GM12878 (cell line): ENCODE results near the gene F7. TPM values are rescaled to one million over a fixed set of nuclear protein-coding genes. Genes with fewer than 3 reads are reported as not detected.

Experiments
- ATAC-seq: fragments of 200-7000 bp; cut with Tn5 transposase; 3 replicates; pipeline ENCODE4 v1.9.1; 2020; ENCODE audit warnings: mild to moderate bottlenecking, moderate library complexity
- BruUV-seq: library from RNA; stranded (reverse); fragments of 400-500 nt; replicated peaks from 2 replicates; lab custom pipeline; 2021; lab: Mats Ljungman, UMichigan
- CTCF ChIA-PET: fragments of 300-600 bp; sonication (Branson Sonifier 250); formaldehyde crosslinking; extraction: SDS; loops from one replicate; lab custom pipeline; 2021; ENCODE audit warnings: inconsistent platforms; lab: Yijun Ruan, JAX
- POLR2A ChIA-PET: fragments of 350-600 bp; formaldehyde crosslinking; extraction: SDS; loops from one replicate; lab custom pipeline; 2021; ENCODE audit warnings: inconsistent platforms; lab: Charles Lee
- RAD21 ChIA-PET: fragments of 300-600 bp; sonication (Branson Sonifier 250); formaldehyde crosslinking; loops from one replicate; lab custom pipeline; 2023; ENCODE audit warnings: antibody characterized with exemption; ENCODE audit not compliant: unreplicated experiment; lab: Charles Lee
- SMC1A ChIA-PET: fragments of 300-600 bp; sonication (Branson Sonifier 250); formaldehyde crosslinking; loops from one replicate; lab custom pipeline; 2023; ENCODE audit not compliant: unreplicated experiment, uncharacterized antibody; lab: Charles Lee
- DNase-seq: peaks from one replicate; pipeline ENCODE4 v3.0.0-alpha.2; 2011; ENCODE audit warnings: low read depth, low spot score
- FAIRE-seq: peaks from 3 replicates; lab custom pipeline; 2011; peaks lifted over from hg19 to GRCh38; lab: Jason Lieb, UNC
- H2AFZ ChIP-seq: 2 replicates; pipeline ENCODE4 v1.6.0; 2011; ENCODE audit warnings: low read depth, low read length, control low read depth; ENCODE audit not compliant: control insufficient read depth
- H3K27ac ChIP-seq: 2 replicates; pipeline ENCODE4 v1.5.1; 2011; ENCODE audit warnings: control low read depth; ENCODE audit not compliant: control insufficient read depth, insufficient read depth
- H3K27me3 ChIP-seq, 2 experiments: replicated peaks in 1 of 2; 2 replicates each; pipeline versions ENCODE4 v1.6.0 to v1.6.1; 2011; ENCODE audit warnings: low read length in 1 of 2; ENCODE audit not compliant: control insufficient read depth in 2 of 2, insufficient read depth in 2 of 2
- H3K36me3 ChIP-seq, 2 experiments: 2 replicates each; pipeline ENCODE4 v1.5.1; 2011; ENCODE audit warnings: low read length in 1 of 2; ENCODE audit not compliant: control insufficient read depth in 2 of 2, insufficient read depth in 2 of 2
- H3K4me1 ChIP-seq: 2 replicates; pipeline ENCODE4 v1.6.1; 2011; ENCODE audit warnings: mild to moderate bottlenecking, low read length, moderate library complexity, mixed read lengths; ENCODE audit not compliant: control insufficient read depth, insufficient read depth
- H3K4me2 ChIP-seq: 2 replicates; pipeline ENCODE4 v1.6.0; 2011; ENCODE audit warnings: control low read depth; ENCODE audit not compliant: control insufficient read depth, insufficient read depth
- H3K4me3 ChIP-seq: fragments of 200-600 bp; sonication (generic); 2 replicates; pipeline ENCODE4 v1.5.1; 2016
- H3K79me2 ChIP-seq: 2 replicates; pipeline ENCODE4 v1.6.0; 2011; ENCODE audit warnings: low read length; ENCODE audit not compliant: control insufficient read depth, insufficient read depth
- H3K9ac ChIP-seq: 2 replicates; pipeline ENCODE4 v1.8.0; 2011; ENCODE audit warnings: low read length, control low read depth, mixed read lengths; ENCODE audit not compliant: control insufficient read depth, insufficient read depth
- H3K9me3 ChIP-seq: replicated peaks from 3 replicates; pipeline ENCODE4 v1.5.1; 2011; ENCODE audit warnings: mild to moderate bottlenecking, low read length; ENCODE audit not compliant: control insufficient read depth, insufficient read depth
- H4K20me1 ChIP-seq: 2 replicates; pipeline ENCODE4 v1.6.0; 2011; ENCODE audit not compliant: control insufficient read depth, insufficient read depth
- ATF2 ChIP-seq: IDR thresholded peaks from 2 replicates; pipeline ENCODE4 v1.6.1; 2012; ENCODE audit warnings: low read length, inconsistent platforms
- DPF2 ChIP-seq: fragments of 450-650 bp; IDR thresholded peaks from 2 replicates; pipeline ENCODE4 v1.6.1; 2017; ENCODE audit warnings: mild to moderate bottlenecking
- EP300 ChIP-seq, 2 experiments: fragments of 150-350 bp in 1 of 2; IDR thresholded peaks; 2 replicates each; pipeline ENCODE4 v1.6.1; 2011 to 2012; ENCODE audit warnings: low read depth in 2 of 2, low read length in 2 of 2, borderline replicate concordance in 1 of 2, improper control_type of control experiment in 1 of 2, inconsistent platforms in 1 of 2; ENCODE audit not compliant: control insufficient read depth in 1 of 2
- FOXM1 ChIP-seq: IDR thresholded peaks from 2 replicates; pipeline ENCODE4 v1.6.1; 2012; ENCODE audit warnings: low read depth, mild to moderate bottlenecking, inconsistent platforms, low read length, moderate library complexity
- HSF1 ChIP-seq: fragments of 150-350 bp; IDR thresholded peaks from 2 replicates; pipeline ENCODE4 v1.6.1; 2014; ENCODE audit warnings: mild to moderate bottlenecking, low read depth, low read length
- IKZF1 ChIP-seq: fragments of 450-650 bp; conservative IDR thresholded peaks from 2 replicates; pipeline ENCODE4 v1.6.1; 2017; ENCODE audit warnings: antibody characterized with exemption, mild to moderate bottlenecking
- MEF2A ChIP-seq: IDR thresholded peaks from 2 replicates; pipeline ENCODE4 v1.6.1; 2011; ENCODE audit warnings: low read depth, mild to moderate bottlenecking, low read length, moderate library complexity; ENCODE audit not compliant: insufficient read depth
- MYC ChIP-seq: IDR thresholded peaks from 2 replicates; pipeline ENCODE4 v1.6.1; 2011; ENCODE audit warnings: mild to moderate bottlenecking, low read length, moderate library complexity, inconsistent platforms; ENCODE audit not compliant: insufficient read depth, insufficient replicate concordance, insufficient read length, severe bottlenecking
- NR2F1 ChIP-seq: fragments of 450-650 bp; conservative IDR thresholded peaks from 2 replicates; pipeline ENCODE4 v1.6.1; 2017; ENCODE audit warnings: mild to moderate bottlenecking
- POLR2AphosphoS5 ChIP-seq: IDR thresholded peaks from 2 replicates; pipeline ENCODE4 v1.6.1; 2011; ENCODE audit warnings: mild to moderate bottlenecking, low read length, inconsistent platforms
- RAD21 ChIP-seq: IDR thresholded peaks from 2 replicates; pipeline ENCODE4 v1.6.1; 2011; ENCODE audit warnings: mild to moderate bottlenecking, low read depth, low read length, moderate library complexity; ENCODE audit not compliant: insufficient read depth
- SKIL ChIP-seq: fragments of 450-650 bp; IDR thresholded peaks from 2 replicates; pipeline ENCODE4 v1.6.1; 2017; ENCODE audit warnings: mild to moderate bottlenecking, low read depth, inconsistent platforms; ENCODE audit not compliant: poor library complexity, severe bottlenecking
- SMAD5 ChIP-seq: IDR thresholded peaks from 2 replicates; pipeline ENCODE4 v1.6.1; 2016; ENCODE audit warnings: antibody characterized with exemption, low read depth
- ZBTB33 ChIP-seq: fragments of 450-650 bp; IDR thresholded peaks from 2 replicates; pipeline ENCODE4 v1.6.1; 2017; ENCODE audit warnings: mild to moderate bottlenecking
- ZNF274 ChIP-seq: IDR thresholded peaks from one replicate; pipeline ENCODE4 v1.8.0; 2011; ENCODE audit not compliant: insufficient read length, insufficient read depth
- ZNF384 ChIP-seq: IDR thresholded peaks from 2 replicates; pipeline ENCODE4 v1.6.1; 2012; ENCODE audit warnings: low read depth, mild to moderate bottlenecking, low read length, improper control_type of control experiment, borderline replicate concordance
- WGBS: methylation state at CpG from one replicate; pipeline ENCODE4 v1.1.6; 2016; ENCODE audit warnings: low lambda C conversion rate; ENCODE audit not compliant: insufficient replicate concordance, insufficient coverage; ENCODE audit errors: missing lambda C conversion rate; 5-methylcytosine and 5-hydroxymethylcytosine counted together
- in situ Hi-C: fragments of 300-500 bp; cut with MboI; formaldehyde crosslinking; loops from 9 replicates; pipeline ENCODE4 v1.14.3; 2018; ENCODE audit warnings: mixed read lengths
- intact Hi-C: fragments of 100-400 bp; cut with micrococcal nuclease; formaldehyde crosslinking; loops from one replicate; pipeline ENCODE4 v1.14.2; 2022; ENCODE audit not compliant: unreplicated experiment
- polyA plus RNA-seq, 11 experiments: library from polyadenylated mRNA; depleted of rRNA in 4 of 11; unstranded in 6 of 11; stranded (reverse) in 5 of 11; fragments of >200 nt; fragmentation: Nextera tagmentation in 4 of 11; fragmentation: Illumina TruSeq in 1 of 11; extraction: Ambion mirVana in 4 of 11; extraction: Trizol in 1 of 11; gene quantifications; 1 replicate in 1 of 11; 2 replicates in 10 of 11; pipeline versions ENCODE4 v1.2.1 to v1.2.3, GENCODE V29; 2011 to 2016; ENCODE audit warnings: inconsistent platforms in 2 of 11, missing spikeins in 2 of 11, low read depth in 1 of 11
- total RNA-seq, 4 experiments: library from RNA; depleted of rRNA in 3 of 4; stranded (reverse); fragments of >200 nt in 3 of 4; fragmentation: Illumina TruSeq in 1 of 4; extraction: Trizol in 1 of 4; gene quantifications; 2 replicates each; pipeline versions ENCODE4 v1.2.1 to v1.2.3, GENCODE V29; 2013 to 2021

The F7 gene
- total and polyA plus RNA-seq, 10 of the 15 experiments (the other 5 are each of a cell fraction or from before 2014, with no cell fraction given), result not detected

GRCh38 chr13:113077953-113078901, 27.4 kb upstream of the F7 start:
- H4K20me1 ChIP-seq, result no peaks in the 10 kb centered on the region
- no peak for DNase-seq
- no peaks in the 10 kb centered on the region for H3K36me3 ChIP-seq
- no peaks in the 10 kb centered on the region for H3K79me2 ChIP-seq
- ChIA-PET CTCF (no interaction called here), POLR2A (no interaction called here), RAD21 (no interaction called here), SMC1A (no interaction called here)
- H2AFZ ChIP-seq, result no peak overlapping the region
- no peak for ATAC-seq
- H3K4me3 ChIP-seq, result no peak overlapping the region
- 52% methylated on average over 34 of the region's 42 CpGs for WGBS
- no peaks in the 10 kb centered on the region for H3K27me3 ChIP-seq
- no peaks in the 10 kb centered on the region for H3K4me1 ChIP-seq
- FAIRE-seq, result no peak
- no peak overlapping the region for H3K27ac ChIP-seq
- in situ Hi-C loops (no loop called here), intact Hi-C loops (no loop called here)
- no peak overlapping the region for H3K4me2 ChIP-seq
- no peaks in the 10 kb centered on the region for H3K9me3 ChIP-seq
- no peak overlapping the region for H3K9ac ChIP-seq
- BruUV-seq, result no TSS peak
- TF ChIP-seq ZNF384, result no peak
- no peak for TF ChIP-seq SMAD5
- no peak for TF ChIP-seq SKIL
- no peak for TF ChIP-seq HSF1
- no peak for TF ChIP-seq IKZF1
- TF ChIP-seq POLR2AphosphoS5, result no peak
- TF ChIP-seq FOXM1, result no peak
- TF ChIP-seq RAD21, result no peak
- no peak for TF ChIP-seq DPF2
- no peak for TF ChIP-seq ATF2
- TF ChIP-seq MYC, result no peak
- no peak for TF ChIP-seq ZBTB33
- no peak for TF ChIP-seq MEF2A
- TF ChIP-seq EP300 (IDR thresholded peaks at IDR 0.05; ENCODE audit: borderline replicate concordance in 1 of 2, control insufficient read depth in 1 of 2, low read depth in 2 of 2, low read length in 2 of 2), result no peak
- no peak for TF ChIP-seq NR2F1
- TF ChIP-seq ZNF274, result no peak
